Measurements from ENCODE around the gene ZNF697. TPM values are rescaled to one million over a fixed set of nuclear protein-coding genes. Genes with fewer than 3 reads are reported as not detected.

Gene ZNF697
- total RNA-seq, 3 donors from 2014 or later: 4.2 to 9.5 (median 7.0) TPM

GRCh38 chr1:119687434-119688079, 39.5 kb upstream of the ZNF697 start:
- no peak for DNase-seq (ENCODE audit: low spot score in 2 of 2)
- H3K27me3 ChIP-seq: no peaks in the 10 kb centered on the region
- H3K36me3 ChIP-seq: no peaks in the 10 kb centered on the region
- H3K27ac ChIP-seq: peak overlapping the region in 1 of 2 donors; percentile 41
- TF ChIP-seq CTCF (IDR thresholded peaks at IDR 0.05) (no peak), POLR2AphosphoS5 (IDR thresholded peaks at IDR 0.05) (no peak), POLR2A (IDR thresholded peaks at IDR 0.05) (no peak)
- no peak overlapping the region for H3K4me3 ChIP-seq
- intact Hi-C loops (cut with DNase I; ENCODE audit: low total_unique reads): loop anchor here (2.0 kb wide), 1 partner anchor 13 kb away; no protein-coding TSS in a partner anchor
- peaks cover 0 to 9% of the 10 kb centered on the region in 2 donors for H3K4me1 ChIP-seq
- no peaks in the 10 kb centered on the region for H3K9me3 ChIP-seq

DNA sequence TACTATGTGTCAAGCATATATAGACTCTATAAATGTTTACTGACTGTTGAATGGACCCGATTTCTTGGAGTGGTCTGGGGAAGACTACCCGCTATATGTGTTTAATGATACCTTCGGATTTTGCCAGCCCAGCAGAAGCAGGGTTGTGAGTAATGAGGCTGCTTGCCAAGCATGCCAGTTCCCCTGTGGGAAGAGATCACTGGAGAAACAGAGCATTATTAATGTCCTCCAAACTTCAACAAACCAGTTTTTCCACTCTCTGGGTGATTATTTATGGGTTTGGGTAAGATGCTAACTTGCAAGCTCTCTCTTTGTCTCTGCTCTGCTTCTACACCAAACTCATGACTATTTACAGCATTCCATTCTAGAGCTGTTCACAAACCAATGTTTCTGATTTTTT, 38.6 kb upstream of the ZNF697 start:
- Histone ChIP-seq H3K27ac (peak overlapping the region; percentile 67 to 70), H3K4me1 (peaks cover 0 to 9% of the 10 kb centered on the region in 2 donors), H3K36me3 (no peaks in the 10 kb centered on the region), H3K27me3 (no peaks in the 10 kb centered on the region), H3K4me3 (no peak overlapping the region), H3K9me3 (no peaks in the 10 kb centered on the region)
- intact Hi-C loops (cut with DNase I; ENCODE audit: low total_unique reads): loop anchor here (2.0 kb wide), 1 partner anchor 14 kb away; no protein-coding TSS in a partner anchor
- DNase-seq (ENCODE audit: low spot score in 2 of 2): peak; percentile 52 to 54
- TF ChIP-seq POLR2AphosphoS5 (IDR thresholded peaks at IDR 0.05) (no peak), CTCF (IDR thresholded peaks at IDR 0.05) (no peak), POLR2A (IDR thresholded peaks at IDR 0.05) (no peak)

DNA sequence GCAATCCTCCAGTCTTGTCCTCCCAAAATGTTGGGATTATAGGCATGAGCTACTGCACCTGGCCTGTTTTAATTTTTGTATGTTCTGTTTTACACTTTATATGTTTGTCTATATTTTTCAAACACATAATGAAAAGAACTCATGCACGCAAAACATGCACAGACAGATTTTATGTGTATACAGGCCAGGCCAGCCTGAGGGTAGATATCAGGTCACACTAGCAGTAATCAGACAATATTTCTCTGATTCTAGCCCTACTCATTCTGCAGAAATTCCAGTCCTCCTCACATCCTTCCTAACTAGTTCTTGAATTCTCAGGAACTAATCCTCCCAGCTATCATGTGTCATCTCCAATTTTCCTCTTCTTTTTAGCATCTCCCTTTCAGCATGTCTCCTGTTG, 35.8 kb upstream of the ZNF697 start:
- Histone ChIP-seq H3K27me3 (no peaks in the 10 kb centered on the region), H3K4me1 (peaks cover 0 to 9% of the 10 kb centered on the region in 2 donors), H3K4me3 (no peak overlapping the region), H3K36me3 (no peaks in the 10 kb centered on the region), H3K9me3 (no peaks in the 10 kb centered on the region), H3K27ac (no peak overlapping the region)
- no peak for DNase-seq (ENCODE audit: low spot score in 2 of 2)
- TF ChIP-seq POLR2A (IDR thresholded peaks at IDR 0.05) (no peak), POLR2AphosphoS5 (IDR thresholded peaks at IDR 0.05) (no peak), CTCF (IDR thresholded peaks at IDR 0.05) (no peak)
- intact Hi-C loops (cut with DNase I; ENCODE audit: low total_unique reads): no loop called here

DNA sequence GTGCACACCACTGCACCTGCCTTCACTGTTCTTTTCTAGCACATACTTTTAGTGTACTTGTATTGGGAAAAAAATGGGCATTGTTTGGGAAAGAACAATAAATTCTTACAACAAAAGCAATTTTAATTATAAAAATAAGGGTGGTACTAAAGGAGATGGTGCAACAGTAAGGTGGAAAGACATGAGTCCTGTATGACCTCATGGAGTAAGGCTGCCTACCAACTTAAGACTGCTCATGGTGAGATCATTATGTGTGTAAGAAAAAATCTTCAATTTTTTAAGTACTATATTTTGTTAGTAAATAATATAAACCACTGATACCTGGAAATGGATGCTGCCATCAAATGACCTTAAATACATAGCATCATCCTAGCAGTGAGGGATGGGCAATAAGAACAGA, 34.1 kb upstream of the ZNF697 start:
- Histone ChIP-seq H3K27me3 (no peaks in the 10 kb centered on the region), H3K4me3 (no peak overlapping the region), H3K9me3 (no peaks in the 10 kb centered on the region), H3K36me3 (no peaks in the 10 kb centered on the region), H3K27ac (no peak overlapping the region), H3K4me1 (peaks cover 0 to 4% of the 10 kb centered on the region in 2 donors)
- intact Hi-C loops (cut with DNase I; ENCODE audit: low total_unique reads): no loop called here
- no peak for DNase-seq (ENCODE audit: low spot score in 2 of 2)
- no peak for TF ChIP-seq POLR2A (IDR thresholded peaks at IDR 0.05)
- no peak for TF ChIP-seq CTCF (IDR thresholded peaks at IDR 0.05)
- no peak for TF ChIP-seq POLR2AphosphoS5 (IDR thresholded peaks at IDR 0.05)

- Histone ChIP-seq H3K27me3 (no peaks in the 10 kb centered on the region), H3K4me1 (peaks cover 0 to 4% of the 10 kb centered on the region in 2 donors), H3K4me3 (no peak overlapping the region), H3K27ac (no peak overlapping the region), H3K9me3 (no peaks in the 10 kb centered on the region), H3K36me3 (no peaks in the 10 kb centered on the region)
- no peak for DNase-seq (ENCODE audit: low spot score in 2 of 2)
- intact Hi-C loops (cut with DNase I; ENCODE audit: low total_unique reads): no loop called here
- TF ChIP-seq POLR2AphosphoS5 (IDR thresholded peaks at IDR 0.05): no peak
- TF ChIP-seq CTCF (IDR thresholded peaks at IDR 0.05): no peak
- TF ChIP-seq POLR2A (IDR thresholded peaks at IDR 0.05): no peak
These were observed 33.5 kb upstream of the ZNF697 start for GRCh38 chr1:119681560-119681959.

All from breast epithelium (tissue), 4 donors.